OCI-LY1 (cell line): ENCODE data around the gene ERGIC1.

ENCODE experiments used
- CTCF ChIP-seq: fragments of 200-600 bp; sonication (generic), shearing (Covaris generic); IDR thresholded peaks from 2 replicates; pipeline ENCODE4 v1.5.1; 2017; ENCODE audit warnings: mild to moderate bottlenecking, antibody characterized with exemption, low read length, moderate library complexity, mixed read lengths
- EZH2 ChIP-seq: fragments of 200-600 bp; sonication (generic), shearing (Covaris generic); IDR thresholded peaks from 2 replicates; pipeline ENCODE4 v1.8.0; 2017; ENCODE audit warnings: borderline replicate concordance, mixed run types, mild to moderate bottlenecking, antibody characterized with exemption, low read length, moderate library complexity, mixed read lengths

GRCh38 chr5:172796306-172796705 lies 37.7 kb upstream of the ERGIC1 start:
- TF ChIP-seq CTCF (no peak), EZH2 (no peak)
